Heart left ventricle (tissue), 16 donors: Measurements from ENCODE around the gene TRMT44. TPM values are rescaled to one million over a fixed set of nuclear protein-coding genes. Genes with fewer than 3 reads are reported as not detected.

Experiments
- ATAC-seq, 4 donors: fragments of 200-7000 bp; cut with Tn5 transposase; one replicate each; pipeline ENCODE4 v1.9.1; 2020 to 2022; ENCODE audit warnings: moderate library complexity in 4 of 4, mild to moderate bottlenecking in 3 of 4, moderate number of reproducible peaks in 1 of 4
- DNase-seq, 5 donors: peaks; one replicate each; pipeline ENCODE4 v3.0.0-alpha.2; 2020
- H3K27ac ChIP-seq, 12 donors: fragments of 200-600 bp; sonication (generic) in 4 of 12; one replicate each; pipeline versions ENCODE4 v1.5.0 to v1.8.0; 2016 to 2022; ENCODE audit warnings: mild to moderate bottlenecking in 2 of 12
- H3K27me3 ChIP-seq, 9 donors: fragments of 200-600 bp; sonication (generic) in 2 of 9; one replicate each; pipeline versions ENCODE4 v1.5.1 to v1.8.0; 2016 to 2022; ENCODE audit warnings: mild to moderate bottlenecking in 3 of 9
- H3K36me3 ChIP-seq, 9 donors: fragments of 200-600 bp; sonication (generic) in 2 of 9; one replicate each; pipeline versions ENCODE4 v1.5.0 to v1.8.0; 2018 to 2022; ENCODE audit warnings: mild to moderate bottlenecking in 2 of 9
- H3K4me1 ChIP-seq, 12 donors: fragments of 200-600 bp; sonication (generic) in 4 of 12; one replicate each; pipeline versions ENCODE4 v1.5.0 to v1.8.0; 2016 to 2022; ENCODE audit warnings: mild to moderate bottlenecking in 3 of 12
- H3K4me3 ChIP-seq, 12 donors: fragments of 200-600 bp; sonication (generic) in 4 of 12; one replicate each; pipeline versions ENCODE4 v1.5.0 to v1.8.0; 2017 to 2022; ENCODE audit warnings: mild to moderate bottlenecking in 9 of 12, moderate library complexity in 4 of 12
- H3K9me3 ChIP-seq, 12 donors: fragments of 200-600 bp; sonication (generic) in 4 of 12; one replicate each; pipeline versions ENCODE4 v1.5.0 to v1.8.0; 2016 to 2022; ENCODE audit warnings: mild to moderate bottlenecking in 1 of 12
- POLR2A ChIP-seq, 2 donors: fragments of 450-650 bp; IDR thresholded peaks; one replicate each; pipeline ENCODE4 v1.6.1; 2017; ENCODE audit warnings: antibody characterized with exemption in 2 of 2, mild to moderate bottlenecking in 2 of 2, moderate library complexity in 2 of 2
- WGBS, 4 donors: extraction: QIAGEN DNeasy Blood & Tissue Kit in 2 of 4; methylation state at CpG; one replicate each; pipeline versions ENCODE4 v1.1.5 to v1.1.7; 2013 to 2018; 5-methylcytosine and 5-hydroxymethylcytosine counted together
- intact Hi-C, 10 donors: fragments of 100-400 bp; cut with DNase I; formaldehyde crosslinking; loops; one replicate each; pipeline versions ENCODE4 v1.11.1 to v1.14.2; 2022
- polyA plus RNA-seq, 2 donors: library from polyadenylated mRNA; stranded (reverse); fragments of 200-250 nt; gene quantifications; one replicate each; pipeline ENCODE4 v1.2.3, GENCODE V29; 2013
- total RNA-seq, 9 donors: library from RNA; depleted of rRNA in 2 of 9; stranded (reverse); fragments of >200 nt in 2 of 9; fragmentation: NEBNext Ultra II Directional in 3 of 9; extraction: Animal tissue kit (Norgen Biotek cat#: 25700) in 3 of 9; gene quantifications; one replicate each; pipeline versions ENCODE4 v1.1.0 to v1.2.4, GENCODE V29; 2016 to 2023
- TF ChIP-seq, protein P1 (sequence below), 12 donors: fragments of 200-600 bp; sonication (generic) in 4 of 12; IDR thresholded peaks; one replicate each; pipeline versions ENCODE4 v1.5.0 to v1.8.0; 2018 to 2022; ENCODE audit warnings: antibody characterized with exemption in 12 of 12, mild to moderate bottlenecking in 5 of 12
- donor health status: ischemic (EF 13 %, LVEDD 7.1; RV severe dilation, severe dysfunction).
- donor health status: healthy with polysubstance abuse.
- donor health status: DM: no; HTN: yes; CAD: no.
- donor health status: DM: no; HTN: no; CAD: no.
- donor health status: ischemic (EF 25% LVEDD 6.9; RV normal size, moderate dysfunction).
- donor health status: ischemic (EF 25% LVEDD 5.7; RV mildly dilated, moderate dysfunction).
- donor health status: healthy.
- donor health status: DM: yes; HTN: yes; CAD: no.
- donor health status: ischemic (EF 35%, LVEDD 5.7; RV mildly dilated, moderate dysfunction).
- donor health status: nonischemic (EF 11% LVEDD 7.7; RV severe dilation, severe dysfunction).
- donor health status: DM: yes; HTN: yes; CAD: no.
- donor health status: PGD.
- donor health status: ischemic (EF 29% LVEDD 5.4; RV normal size, mild dysfunction).
- donor health status: nonischemic (EF 23%, LVEDD 6.1; RV moderate dilation, normal function).

Gene TRMT44
- total and polyA plus RNA-seq, 11 donors = 6.1 to 11.7 (median 8.3) TPM

DNA sequence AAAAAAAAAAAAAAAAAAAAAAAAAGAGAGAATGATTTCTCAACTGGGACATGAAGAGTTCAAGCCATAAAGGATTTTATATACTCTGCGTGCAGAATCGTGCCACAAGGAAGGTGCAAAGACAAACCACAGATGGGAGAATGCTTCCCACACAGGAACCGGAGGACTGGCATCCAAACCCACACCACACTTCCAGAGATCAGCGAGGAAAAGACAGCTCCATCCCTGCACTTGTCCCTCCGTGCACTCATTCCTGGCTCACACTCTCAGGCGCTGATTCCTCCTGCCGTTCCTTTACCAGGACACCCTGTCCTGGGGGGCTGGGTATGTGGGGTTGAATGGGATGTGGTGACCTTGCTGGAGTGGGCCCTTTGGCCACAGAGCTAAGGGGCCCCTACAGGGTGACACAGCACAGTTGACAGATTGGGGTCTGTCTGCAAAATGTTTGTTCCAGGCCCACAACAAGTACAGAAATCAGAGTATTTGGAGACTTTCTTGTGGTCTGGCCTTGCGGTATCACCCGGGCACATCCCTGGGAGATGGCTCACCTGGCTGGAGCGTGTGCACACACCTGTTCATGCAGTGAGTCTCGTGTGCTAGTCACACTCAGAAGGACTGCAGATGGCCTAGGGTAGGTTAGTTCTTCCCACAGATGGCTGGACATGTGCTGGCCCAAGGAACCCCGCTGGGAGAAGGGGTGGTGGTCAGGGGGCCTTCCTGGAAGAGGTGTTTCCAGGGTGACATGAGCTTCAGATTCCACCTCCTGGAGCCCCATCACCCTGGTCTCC is 84.2 kb downstream of the TRMT44 start:
- intact Hi-C loops = no loop called here
- no peaks in the 10 kb centered on the region for H3K36me3 ChIP-seq
- WGBS, 4 donors = 70 to 82% (median 80%) methylated on average over 11 to 12 of the region's 12 CpGs
- H3K4me3 ChIP-seq = no peak overlapping the region
- peaks cover 0 to 30% (median 14%) of the 10 kb centered on the region in 12 donors for H3K9me3 ChIP-seq
- TF ChIP-seq, protein P1, sequence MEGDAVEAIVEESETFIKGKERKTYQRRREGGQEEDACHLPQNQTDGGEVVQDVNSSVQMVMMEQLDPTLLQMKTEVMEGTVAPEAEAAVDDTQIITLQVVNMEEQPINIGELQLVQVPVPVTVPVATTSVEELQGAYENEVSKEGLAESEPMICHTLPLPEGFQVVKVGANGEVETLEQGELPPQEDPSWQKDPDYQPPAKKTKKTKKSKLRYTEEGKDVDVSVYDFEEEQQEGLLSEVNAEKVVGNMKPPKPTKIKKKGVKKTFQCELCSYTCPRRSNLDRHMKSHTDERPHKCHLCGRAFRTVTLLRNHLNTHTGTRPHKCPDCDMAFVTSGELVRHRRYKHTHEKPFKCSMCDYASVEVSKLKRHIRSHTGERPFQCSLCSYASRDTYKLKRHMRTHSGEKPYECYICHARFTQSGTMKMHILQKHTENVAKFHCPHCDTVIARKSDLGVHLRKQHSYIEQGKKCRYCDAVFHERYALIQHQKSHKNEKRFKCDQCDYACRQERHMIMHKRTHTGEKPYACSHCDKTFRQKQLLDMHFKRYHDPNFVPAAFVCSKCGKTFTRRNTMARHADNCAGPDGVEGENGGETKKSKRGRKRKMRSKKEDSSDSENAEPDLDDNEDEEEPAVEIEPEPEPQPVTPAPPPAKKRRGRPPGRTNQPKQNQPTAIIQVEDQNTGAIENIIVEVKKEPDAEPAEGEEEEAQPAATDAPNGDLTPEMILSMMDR (IDR thresholded peaks at IDR 0.05) = no peak
- no peak for TF ChIP-seq POLR2A (IDR thresholded peaks at IDR 0.05)
- H3K4me1 ChIP-seq = no peaks in the 10 kb centered on the region
- H3K27me3 ChIP-seq = peaks cover 0 to 3% (median 0%) of the 10 kb centered on the region in 9 donors
- DNase-seq = peak in 2 of 5 donors; percentile 12 to 24
- no peak for ATAC-seq
- H3K27ac ChIP-seq = no peak overlapping the region

DNA sequence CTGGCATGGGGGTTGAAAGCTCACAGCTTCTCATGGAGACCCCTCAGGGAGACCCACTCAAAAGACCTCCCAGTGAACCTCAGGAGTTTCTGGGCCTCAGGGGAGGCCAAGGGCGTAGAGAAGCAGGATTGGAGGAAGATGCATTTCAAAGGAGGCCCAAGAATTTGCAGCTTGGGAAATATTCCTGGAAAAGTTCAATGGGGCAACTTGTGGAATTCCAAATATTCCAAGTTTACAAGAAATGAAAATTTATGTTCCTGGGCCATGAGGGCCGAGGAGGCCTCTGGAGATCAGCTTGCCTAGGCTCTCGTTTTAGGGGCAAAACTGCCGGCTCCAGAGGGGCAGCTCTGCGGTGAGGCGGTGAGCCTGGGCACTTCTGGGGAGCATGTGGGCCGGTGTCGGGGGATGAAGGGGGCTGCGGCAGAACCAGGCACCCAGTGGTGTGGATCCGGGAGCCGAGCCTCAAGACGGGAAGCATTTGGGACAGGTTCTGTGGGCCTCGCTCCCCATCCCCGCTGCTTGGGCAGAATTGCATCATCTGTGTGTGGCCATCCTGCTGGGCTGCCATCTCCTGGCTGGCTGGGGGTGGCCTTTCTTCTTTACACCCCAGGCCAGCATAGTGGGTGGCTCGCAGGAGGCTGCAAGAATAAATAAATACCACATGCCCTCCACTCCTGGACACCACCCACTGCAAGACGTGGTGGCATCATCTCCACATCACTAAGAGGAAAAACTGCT is 85.0 kb downstream of the TRMT44 start:
- H3K4me1 ChIP-seq = no peaks in the 10 kb centered on the region
- TF ChIP-seq, protein P1 (IDR thresholded peaks at IDR 0.05) = no peak
- TF ChIP-seq POLR2A (IDR thresholded peaks at IDR 0.05) = no peak
- peaks cover 0 to 3% (median 0%) of the 10 kb centered on the region in 9 donors for H3K27me3 ChIP-seq
- ATAC-seq = no peak
- no peak overlapping the region for H3K27ac ChIP-seq
- WGBS, 4 donors = 73 to 83% (median 75%) methylated on average over 16 of the region's 16 CpGs
- no peak overlapping the region for H3K4me3 ChIP-seq
- intact Hi-C loops = no loop called here
- no peaks in the 10 kb centered on the region for H3K36me3 ChIP-seq
- H3K9me3 ChIP-seq = peaks cover 0 to 23% (median 9%) of the 10 kb centered on the region in 12 donors
- peak in 2 of 5 donors; percentile 17 to 37 for DNase-seq

Other genes starting within 250 kb of the TRMT44 start
- 10 to 100 TPM in 6 of 9 donors, 1 to 10 TPM in 3; 6.0 to 45.9 (median 11.5) TPM for gene SH3TC1, start 241.5 kb upstream of the TRMT44 start, total RNA-seq
- 1 to 10 TPM; 5.8 to 8.1 TPM for gene SH3TC1, start 241.5 kb upstream of the TRMT44 start, polyA plus RNA-seq
- 10 to 100 TPM; 26.8 to 84.6 (median 55.0) TPM for gene HTRA3, start 171.0 kb upstream of the TRMT44 start, total RNA-seq
- gene HTRA3, start 171.0 kb upstream of the TRMT44 start, polyA plus RNA-seq = 10 to 100 TPM; 28.9 to 50.1 TPM
- 10 to 100 TPM; 18.8 to 51.6 (median 24.1) TPM for gene ACOX3, start 54 bp upstream of the TRMT44 start, total RNA-seq
- gene ACOX3, start 54 bp upstream of the TRMT44 start, polyA plus RNA-seq = 10 to 100 TPM; 16.9 to 27.0 TPM
- under 1 TPM in 1 of 9 donors, not detected in 8; 0.11 TPM for gene GPR78, start 139.6 kb downstream of the TRMT44 start, total RNA-seq
- gene GPR78, start 139.6 kb downstream of the TRMT44 start, polyA plus RNA-seq = not detected
- gene CPZ, start 152.0 kb downstream of the TRMT44 start, total RNA-seq = 1 to 10 TPM in 1 of 9 donors, under 1 TPM in 6, not detected in 2; 0.13 to 4.8 (median 0.29) TPM
- under 1 TPM; 0.23 to 0.26 TPM for gene CPZ, start 152.0 kb downstream of the TRMT44 start, polyA plus RNA-seq